D721Med (cell line): ENCODE results near the gene GPC6.

Source experiments
- DNase-seq: peaks from one replicate; pipeline ENCODE4 v3.0.0; 2011; ENCODE audit warnings: low spot score; ENCODE audit not compliant: insufficient read length
- FAIRE-seq: peaks from 2 replicates; lab custom pipeline; 2011; peaks lifted over from hg19 to GRCh38; lab: Jason Lieb, UNC
- CTCF ChIP-seq: IDR thresholded peaks from 2 replicates; pipeline ENCODE4 v1.5.1; 2012; ENCODE audit warnings: mild to moderate bottlenecking, control low read depth; ENCODE audit not compliant: insufficient read depth; ENCODE audit errors: missing control alignments

GPC6 gene

GRCh38 chr13:94433055-94433961 lies 1206.7 kb downstream of the GPC6 start:
- DNase-seq = peak; percentile 39
- peak; percentile 29 for TF ChIP-seq CTCF
- FAIRE-seq = peak; percentile 97

- peak; percentile 60 for TF ChIP-seq CTCF
- DNase-seq (no peak), FAIRE-seq (peak; percentile 87)
Measured at GRCh38 chr13:94435604-94436226, 1209.1 kb downstream of the GPC6 start.

GRCh38 chr13:94444826-94445225 lies 1218.2 kb downstream of the GPC6 start:
- FAIRE-seq (no peak), DNase-seq (no peak)
- TF ChIP-seq CTCF = no peak

GRCh38 chr13:94454334-94454733 lies 1227.7 kb downstream of the GPC6 start:
- DNase-seq (no peak), FAIRE-seq (no peak)
- no peak for TF ChIP-seq CTCF

GRCh38 chr13:94454906-94455305 lies 1228.3 kb downstream of the GPC6 start:
- no peak for TF ChIP-seq CTCF
- FAIRE-seq = no peak
- no peak for DNase-seq

- DNase-seq (no peak), FAIRE-seq (no peak)
- no peak for TF ChIP-seq CTCF
Measured at GRCh38 chr13:94455414-94455813, 1228.8 kb downstream of the GPC6 start.
